HFFc6 (cell line): Measurements from ENCODE around the gene SKIL. TPM values are rescaled to one million over a fixed set of nuclear protein-coding genes. Genes with fewer than 3 reads are reported as not detected.

Experiments
- DNase-seq: peaks from one replicate; pipeline ENCODE4 v3.0.0-alpha.2; 2018
- H3K27ac Mint-ChIP-seq: 2 replicates; pipeline ENCODE4 v1.8.0; 2020; ENCODE audit warnings: mild to moderate bottlenecking, mixed read lengths
- H3K27me3 Mint-ChIP-seq: 2 replicates; pipeline ENCODE4 v1.8.0; 2021; ENCODE audit warnings: mild to moderate bottlenecking, moderate library complexity, mixed read lengths; ENCODE audit not compliant: insufficient read depth
- H3K36me3 Mint-ChIP-seq: 2 replicates; pipeline ENCODE4 v1.8.0; 2021; ENCODE audit warnings: low read depth, mixed read lengths
- H3K4me1 Mint-ChIP-seq: 2 replicates; pipeline ENCODE4 v1.8.0; 2020; ENCODE audit warnings: low read depth, mixed read lengths
- H3K4me3 Mint-ChIP-seq: 2 replicates; pipeline ENCODE4 v1.8.0; 2020; ENCODE audit warnings: mild to moderate bottlenecking, moderate library complexity, mixed read lengths
- H3K9me3 Mint-ChIP-seq: 2 replicates; pipeline ENCODE4 v1.8.0; 2020; ENCODE audit warnings: mild to moderate bottlenecking, mixed read lengths
- CTCF ChIP-seq: fragments of 200-600 bp; sonication (generic); IDR thresholded peaks from 2 replicates; pipeline ENCODE4 v1.5.0; 2021; ENCODE audit warnings: antibody characterized with exemption, mild to moderate bottlenecking
- microRNA-seq: library from miRNA; unstranded; fragments of <30 nt; microRNA quantifications from one replicate; pipeline ENCODE4, GENCODE V29; 2019
- total RNA-seq, 6 experiments: library from RNA; stranded (reverse); fragmentation: NEBNext Ultra II Directional; extraction: Animal tissue kit (Norgen Biotek cat#: 25700); gene quantifications; 2 replicates in 1 of 6; 3 replicates in 5 of 6; pipeline ENCODE4 v1.2.3, GENCODE V29; 2021

Gene SKIL
- total RNA-seq, 6 experiments from 2014 or later: 44.6 to 61.3 (median 49.9) TPM

- Mint-ChIP-seq H3K4me3 (no peak overlapping the region), H3K27ac (no peak overlapping the region), H3K9me3 (no peaks in the 10 kb centered on the region), H3K4me1 (peaks cover 8% of the 10 kb centered on the region), H3K27me3 (peaks cover 2% of the 10 kb centered on the region; the same call in 1 of the 2 replicates), H3K36me3 (no peaks in the 10 kb centered on the region)
- DNase-seq: no peak
- no peak for TF ChIP-seq CTCF
Measured at GRCh38 chr3:170441412-170441811, 83.9 kb downstream of the SKIL start.

GRCh38 chr3:170442947-170443346, 85.4 kb downstream of the SKIL start:
- Mint-ChIP-seq H3K4me3 (no peak overlapping the region), H3K9me3 (no peaks in the 10 kb centered on the region), H3K27ac (no peak overlapping the region), H3K27me3 (peaks cover 2% of the 10 kb centered on the region; the same call in 1 of the 2 replicates), H3K4me1 (peaks cover 8% of the 10 kb centered on the region), H3K36me3 (no peaks in the 10 kb centered on the region)
- TF ChIP-seq CTCF: no peak
- DNase-seq: no peak

GRCh38 chr3:170443457-170443856, 85.9 kb downstream of the SKIL start:
- Mint-ChIP-seq H3K36me3 (no peaks in the 10 kb centered on the region), H3K27ac (no peak overlapping the region), H3K4me1 (peaks cover 11% of the 10 kb centered on the region), H3K9me3 (no peaks in the 10 kb centered on the region), H3K4me3 (no peak overlapping the region), H3K27me3 (peaks cover 2% of the 10 kb centered on the region; the same call in 1 of the 2 replicates)
- no peak for TF ChIP-seq CTCF
- no peak for DNase-seq

Small RNAs within 50 kb of the gene (microRNA-seq; reads per million reads assigned to microRNA genes)
- gene MIR6828: not detected

Other genes starting within 250 kb of the SKIL start
- 10 to 100 TPM; 38.8 to 61.3 (median 55.7) TPM for gene PHC3, start 176.0 kb upstream of the SKIL start, total RNA-seq
- 10 to 100 TPM; 24.9 to 32.5 (median 27.7) TPM for gene PRKCI, start 135.3 kb upstream of the SKIL start, total RNA-seq
- 10 to 100 TPM in 4 of 6 experiments, 1 to 10 TPM in 2; 3.3 to 77.5 (median 66.7) TPM for gene CLDN11, start 61.2 kb downstream of the SKIL start, total RNA-seq
- gene SLC7A14, start 228.4 kb downstream of the SKIL start, total RNA-seq: under 1 TPM; 0.14 to 0.53 (median 0.39) TPM